Choroid plexus epithelial cell (primary cell): Measurements from ENCODE around the gene DIRAS2.

Experiments used
- DNase-seq: peaks from one replicate; pipeline ENCODE4 v3.0.0-alpha.2; 2010; ENCODE audit warnings: low read depth
- H3K4me3 ChIP-seq: 2 replicates; pipeline ENCODE4 v1.5.1; 2011; ENCODE audit warnings: low read depth, mild to moderate bottlenecking, control low read depth, low read length, moderate library complexity
- CTCF ChIP-seq: conservative IDR thresholded peaks from 2 replicates; pipeline ENCODE4 v1.5.1; 2011; ENCODE audit warnings: low read depth, mild to moderate bottlenecking, control low read depth, inconsistent platforms, low read length, moderate library complexity

DIRAS2 gene

DNA sequence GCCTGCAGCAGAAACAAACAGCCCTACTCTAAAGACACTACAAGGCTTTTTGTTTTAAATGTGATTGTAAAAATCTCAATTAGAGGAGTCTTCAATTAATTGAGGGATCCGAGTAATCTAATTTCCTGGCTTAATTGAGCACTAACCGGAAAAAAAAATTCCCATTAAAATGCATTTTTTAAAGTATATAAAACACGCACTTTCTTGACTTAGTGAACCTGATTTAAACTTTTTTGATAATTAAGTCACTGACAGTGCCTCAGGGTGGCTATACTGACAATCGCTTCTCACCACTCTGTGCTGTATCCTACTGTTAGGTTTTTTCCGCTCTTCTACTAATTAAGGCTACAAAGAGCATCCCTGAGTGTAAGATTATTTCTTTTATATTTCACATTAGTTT, 44.4 kb downstream of the DIRAS2 start:
- no peak for DNase-seq
- no peak overlapping the region for H3K4me3 ChIP-seq
- TF ChIP-seq CTCF = no peak

- no peak for TF ChIP-seq CTCF
- no peak for DNase-seq
- no peak overlapping the region for H3K4me3 ChIP-seq
These were observed 49.0 kb downstream of the DIRAS2 start for GRCh38 chr9:90593646-90594045.

- TF ChIP-seq CTCF = no peak
- H3K4me3 ChIP-seq = no peak overlapping the region
- no peak for DNase-seq
These were observed 62.0 kb downstream of the DIRAS2 start for GRCh38 chr9:90580576-90580975.

DNA sequence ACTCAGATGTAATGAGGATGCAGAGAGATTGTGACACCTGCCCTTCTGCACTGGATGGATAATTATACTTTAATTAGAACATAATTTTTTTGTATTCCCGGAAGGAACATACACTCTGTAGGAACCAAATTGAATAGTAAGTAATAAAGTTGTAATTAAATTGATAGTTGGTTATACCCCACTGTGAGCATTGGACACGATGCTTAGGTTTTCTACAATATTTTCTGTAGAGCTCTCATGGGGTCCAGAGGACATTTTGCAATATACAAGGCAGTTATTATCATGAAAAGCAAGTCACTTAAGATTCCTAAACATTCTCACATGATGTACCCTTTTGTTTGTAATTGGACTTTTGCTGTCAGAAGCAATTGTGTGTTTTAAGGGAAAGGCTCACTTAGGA, 63.4 kb downstream of the DIRAS2 start:
- no peak for DNase-seq
- no peak for TF ChIP-seq CTCF

GRCh38 chr9:90578126-90578815, 64.4 kb downstream of the DIRAS2 start:
- no peak for DNase-seq
- H3K4me3 ChIP-seq = no peak overlapping the region
- TF ChIP-seq CTCF = no peak

More for the DNA sequence above, 63.4 kb downstream of the DIRAS2 start:
- H3K4me3 ChIP-seq = no peak overlapping the region

GRCh38 chr9:90569511-90569910, 73.1 kb downstream of the DIRAS2 start:
- no peak for TF ChIP-seq CTCF
- DNase-seq = no peak
- H3K4me3 ChIP-seq = no peak overlapping the region

DNA sequence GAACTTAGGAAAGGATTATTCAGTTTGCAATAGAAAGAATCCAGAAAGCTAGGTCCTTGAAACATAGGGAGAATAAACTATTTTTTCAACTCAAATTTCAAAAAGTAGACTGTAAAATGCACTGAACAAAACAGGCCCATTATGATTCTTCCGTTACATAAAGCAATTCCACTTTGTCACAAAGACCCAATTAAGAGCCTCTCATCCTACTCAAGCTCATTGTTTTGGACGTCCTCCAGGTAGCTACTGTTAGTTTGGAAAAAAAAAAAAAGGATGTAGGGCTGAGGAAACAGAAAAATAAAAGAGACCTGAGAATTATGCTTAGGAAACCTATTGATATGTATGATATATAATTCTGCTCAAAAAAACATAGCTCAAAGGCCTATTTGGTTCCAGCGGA, 74.0 kb downstream of the DIRAS2 start:
- DNase-seq = no peak
- no peak for TF ChIP-seq CTCF
- no peak overlapping the region for H3K4me3 ChIP-seq
